ENCODE data around the gene DYRK2.

DYRK2 gene

DNA sequence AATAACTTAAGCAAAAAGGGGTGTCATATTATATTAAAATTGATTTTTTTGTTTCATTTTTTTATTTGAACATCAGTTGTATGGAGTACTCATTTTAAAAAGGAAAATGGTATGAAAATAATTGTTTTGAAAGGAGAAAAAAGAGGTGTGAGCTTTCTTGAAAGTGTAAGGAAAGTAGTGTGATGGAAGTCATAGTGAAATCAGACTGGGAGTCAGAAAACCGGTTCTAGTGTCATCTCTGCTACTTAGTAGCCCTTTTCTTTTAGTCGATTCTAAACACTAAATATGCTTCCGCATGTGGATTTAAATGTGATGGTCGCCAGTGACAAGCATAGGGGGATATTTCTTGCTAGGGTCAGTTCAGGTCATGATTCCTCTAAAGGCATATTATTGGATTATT, 1.8 kb upstream of the DYRK2 start:
- DNase-seq, result no peak

DNA sequence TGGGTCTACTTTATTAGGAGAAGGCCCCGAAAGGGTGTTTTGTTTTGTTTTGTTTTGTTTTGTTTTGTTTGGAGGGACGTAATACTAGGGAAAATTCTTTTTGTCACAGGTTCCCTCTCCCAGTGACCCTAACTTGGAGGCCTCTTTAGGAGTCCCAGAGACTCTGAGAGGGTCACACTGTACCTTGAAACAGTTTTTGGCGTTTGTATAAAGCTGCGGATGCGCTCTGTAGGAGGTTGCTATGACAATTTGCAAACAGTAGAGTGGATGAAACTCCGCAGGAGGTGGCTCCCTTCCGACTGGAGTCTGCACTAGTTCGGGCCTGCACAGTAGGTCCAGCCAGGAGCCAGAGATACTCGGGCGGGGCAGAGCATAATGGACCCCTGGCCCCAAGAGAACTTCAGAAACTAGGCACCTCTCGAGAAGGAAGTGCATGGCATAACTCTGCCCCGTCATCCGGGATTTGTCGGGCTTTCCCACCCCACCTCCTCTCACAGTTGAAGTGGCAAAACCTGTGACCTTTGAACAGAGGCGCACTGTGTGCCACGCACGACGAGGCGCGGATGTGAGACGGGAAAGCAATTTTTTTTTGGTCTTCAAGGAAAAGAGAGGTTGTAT, 1.3 kb upstream of the DYRK2 start:
- DNase-seq, result peak; percentile 30 to 69 (median 46)

DNA sequence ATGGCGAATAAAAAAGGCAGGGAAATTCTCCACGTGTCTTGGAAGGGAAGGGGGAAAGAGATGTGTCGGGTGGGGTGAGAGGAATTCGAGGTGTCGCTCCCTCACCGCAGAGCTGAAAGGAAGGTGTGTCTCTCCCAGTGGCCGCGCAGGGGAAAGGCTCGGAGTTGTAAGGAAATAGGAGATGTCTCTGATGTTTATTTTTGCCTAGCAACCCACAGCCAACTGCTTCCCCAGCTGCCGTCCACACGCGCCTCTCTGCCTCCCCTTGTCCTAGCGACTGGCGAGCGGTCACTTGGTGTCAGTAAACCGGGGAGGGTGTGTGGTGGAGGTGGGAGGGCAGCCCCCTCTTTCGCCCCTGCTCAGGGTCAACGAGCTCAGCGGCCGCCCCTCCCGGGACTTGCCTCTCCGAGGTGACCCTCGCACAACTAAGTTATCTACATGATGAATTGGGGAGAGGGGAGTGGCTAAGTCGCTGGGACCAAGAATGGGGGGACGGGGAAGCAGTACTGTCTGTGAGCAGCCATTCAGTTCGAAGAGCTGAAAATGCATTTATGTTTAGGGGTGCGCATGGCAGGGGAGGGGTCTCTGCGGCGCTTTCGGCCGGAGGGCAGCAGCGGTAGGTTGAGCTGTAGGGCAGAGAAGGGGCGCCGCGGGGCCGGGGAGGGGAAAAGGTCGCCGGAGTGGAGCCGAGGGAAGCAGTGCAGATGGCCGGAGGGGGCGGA, 585 bp upstream of the DYRK2 start:
- DNase-seq, result peak; percentile 36 to 79 (median 61)

DNA sequence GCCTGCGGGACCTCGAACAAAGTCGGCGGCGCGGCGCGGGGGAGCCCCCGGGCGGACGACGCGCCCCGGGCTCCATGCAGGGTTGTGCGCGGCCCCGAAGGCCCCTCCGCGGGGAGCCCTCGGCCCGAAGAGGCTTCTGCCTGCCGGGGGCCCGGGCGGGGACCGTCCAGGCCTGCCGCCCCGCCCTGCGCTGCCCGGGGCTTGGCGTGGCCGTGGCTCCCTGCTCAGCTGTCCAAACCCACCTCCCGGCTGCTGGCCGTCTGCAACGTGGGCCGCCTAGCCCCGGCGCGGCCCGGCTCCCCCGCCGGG, 670 bp downstream of the DYRK2 start:
- peak in 4 of 6 experiments; percentile 49 to 70 (median 56) for DNase-seq

DNA sequence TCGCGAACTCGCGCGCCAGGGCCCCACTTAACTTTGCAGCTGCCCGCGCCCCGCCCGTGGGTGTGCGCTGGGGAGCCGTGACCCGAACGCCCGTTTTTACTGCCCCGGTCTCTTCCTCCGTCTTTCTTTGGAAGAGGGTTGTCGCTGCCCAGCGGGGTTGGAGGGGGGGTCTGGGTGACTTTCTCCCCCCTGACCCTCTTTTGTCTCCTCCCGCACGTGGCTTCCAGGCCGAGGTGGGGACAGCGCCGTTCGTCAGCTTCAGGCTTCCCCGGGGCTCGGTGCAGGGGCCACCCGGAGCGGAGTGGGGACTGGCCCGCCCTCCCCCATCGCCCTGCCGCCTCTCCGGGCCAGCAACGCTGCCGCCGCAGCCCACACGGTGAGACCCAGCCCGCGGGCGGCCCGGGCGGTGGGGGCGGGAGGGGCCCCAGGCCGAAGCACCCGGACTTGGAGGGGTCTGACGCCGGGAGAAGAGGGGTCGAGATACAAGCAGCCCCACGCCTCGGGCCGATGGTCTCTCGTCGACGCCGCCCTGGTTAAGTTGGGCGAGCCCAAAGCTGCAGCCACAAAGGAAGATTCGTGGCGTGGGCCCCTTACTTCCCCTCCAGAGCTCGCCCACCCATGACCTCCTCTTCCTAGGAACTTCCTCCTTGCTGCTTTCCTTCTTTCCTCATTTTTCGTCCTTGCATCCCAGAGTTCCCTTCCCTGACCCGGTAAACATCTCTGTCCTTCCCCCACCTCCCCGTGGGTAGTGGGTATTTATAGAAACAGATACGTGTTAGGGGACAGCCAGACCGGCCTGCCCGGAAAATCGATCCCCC, 1.2 kb downstream of the DYRK2 start:
- DNase-seq, result peak in 4 of 6 experiments; percentile 13 to 55 (median 42)

DNA sequence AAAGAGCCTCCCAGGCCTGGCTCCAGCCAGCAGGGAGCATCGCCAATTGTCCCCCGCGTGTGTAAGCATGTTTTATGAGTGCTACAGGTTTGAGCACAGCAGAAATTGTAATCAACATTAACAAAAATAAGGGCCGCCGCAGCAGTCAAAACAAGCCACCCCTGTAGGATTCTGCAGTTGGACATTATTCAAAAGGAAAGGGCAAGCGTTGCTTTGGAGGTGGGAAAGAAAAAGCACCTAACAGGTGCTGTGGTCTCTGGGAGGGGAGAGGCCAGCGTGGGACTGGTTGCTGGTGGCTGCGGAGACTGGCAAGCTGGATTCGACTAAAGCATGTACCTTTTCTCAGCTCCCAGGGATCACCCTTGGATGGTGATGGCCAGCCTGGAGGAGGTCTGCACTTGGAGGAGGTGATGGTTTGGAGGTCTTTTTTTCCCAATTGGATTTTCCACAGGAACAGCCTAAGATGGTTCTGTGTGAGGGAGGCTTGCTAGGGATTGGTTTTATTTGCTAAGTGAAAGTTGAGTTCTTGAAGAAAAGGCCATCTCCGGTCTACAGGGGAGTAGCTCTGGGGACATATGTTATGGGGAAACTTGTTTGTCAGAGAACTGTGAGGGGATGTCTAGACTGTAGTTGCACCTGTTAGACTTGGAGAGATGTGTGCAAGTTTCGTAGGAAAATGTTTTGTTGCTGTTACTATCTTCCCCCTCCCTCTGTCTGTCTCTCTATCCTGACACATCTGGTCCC, 2.0 kb downstream of the DYRK2 start:
- peak in 3 of 6 experiments; percentile 8 to 60 (median 31) for DNase-seq

DNA sequence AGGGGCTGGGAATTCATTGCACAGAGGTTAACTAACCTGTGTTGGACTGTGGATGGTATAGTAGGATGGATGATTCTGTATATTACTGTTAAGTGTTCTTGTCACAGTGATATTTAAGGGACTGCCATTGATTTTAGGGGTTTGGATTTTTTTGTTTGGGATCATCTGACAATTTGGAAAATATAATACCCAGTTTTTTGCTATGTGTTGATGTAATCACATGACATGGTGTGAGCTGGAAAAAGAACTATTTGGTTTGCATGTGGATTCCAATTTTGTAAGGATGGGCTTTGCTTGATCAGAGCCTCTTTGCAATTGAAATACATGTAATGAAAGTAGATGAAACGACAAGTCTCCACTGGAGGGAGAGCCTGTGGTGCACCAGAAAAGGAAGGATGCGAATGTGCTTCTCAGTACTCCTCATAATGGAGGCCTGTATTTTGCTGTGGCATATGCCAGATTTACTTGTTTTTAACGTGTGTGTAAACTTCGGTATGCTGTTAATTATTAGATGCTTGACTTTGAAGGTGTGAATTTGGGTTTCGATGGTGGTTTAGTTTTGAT, 2.7 kb downstream of the DYRK2 start:
- peak in 4 of 6 experiments; percentile 12 to 61 (median 38) for DNase-seq

DNA sequence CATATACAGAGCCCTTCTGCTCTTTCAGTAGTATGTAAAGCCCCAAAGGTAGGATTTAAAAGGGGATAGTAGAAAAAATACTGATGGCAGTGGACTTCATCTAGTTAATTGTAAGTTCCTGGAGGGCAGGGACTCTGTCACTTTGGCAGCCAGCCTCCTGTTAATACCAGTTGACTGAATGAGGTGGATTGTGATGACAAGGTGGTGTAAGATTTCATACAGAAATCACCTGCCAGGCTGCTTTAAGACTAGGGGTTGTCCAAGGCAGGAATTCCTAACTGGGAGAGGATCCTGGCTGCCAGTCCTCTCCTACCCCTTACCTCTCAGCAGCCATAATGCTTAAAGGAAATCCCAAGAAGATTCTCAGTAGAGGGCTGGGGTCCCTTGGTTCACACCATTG, 7.3 kb downstream of the DYRK2 start:
- DNase-seq, result no peak

DNA sequence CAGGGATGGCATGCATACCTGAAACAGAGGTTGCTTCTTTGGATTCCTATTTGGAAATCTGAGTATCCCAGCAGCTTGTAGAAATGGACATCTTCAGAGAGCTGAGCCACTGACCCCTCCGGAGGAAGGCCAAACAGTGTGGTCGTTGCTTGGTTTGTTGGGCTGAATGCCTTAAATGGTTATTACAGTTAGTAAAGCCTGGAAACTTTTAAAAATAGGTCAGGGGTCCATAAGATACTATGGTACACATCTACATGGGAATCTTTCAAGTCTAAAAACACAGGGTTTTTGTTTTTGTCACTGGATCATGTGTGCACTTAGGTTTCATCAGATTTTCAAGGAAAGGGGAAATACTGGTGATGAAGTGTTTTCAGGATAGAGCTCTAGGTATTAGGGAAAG, 7.7 kb downstream of the DYRK2 start:
- DNase-seq, result no peak

DNA sequence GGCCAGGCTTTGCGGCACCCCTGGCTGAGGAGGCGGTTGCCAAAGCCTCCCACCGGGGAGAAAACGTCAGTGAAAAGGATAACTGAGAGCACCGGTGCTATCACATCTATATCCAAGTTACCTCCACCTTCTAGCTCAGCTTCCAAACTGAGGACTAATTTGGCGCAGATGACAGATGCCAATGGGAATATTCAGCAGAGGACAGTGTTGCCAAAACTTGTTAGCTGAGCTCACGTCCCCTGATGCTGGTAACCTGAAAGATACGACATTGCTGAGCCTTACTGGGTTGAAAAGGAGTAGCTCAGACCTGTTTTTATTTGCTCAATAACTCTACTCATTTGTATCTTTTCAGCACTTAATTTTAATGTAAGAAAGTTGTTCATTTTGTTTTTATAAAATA, 9.9 kb downstream of the DYRK2 start:
- no peak for DNase-seq

DNA sequence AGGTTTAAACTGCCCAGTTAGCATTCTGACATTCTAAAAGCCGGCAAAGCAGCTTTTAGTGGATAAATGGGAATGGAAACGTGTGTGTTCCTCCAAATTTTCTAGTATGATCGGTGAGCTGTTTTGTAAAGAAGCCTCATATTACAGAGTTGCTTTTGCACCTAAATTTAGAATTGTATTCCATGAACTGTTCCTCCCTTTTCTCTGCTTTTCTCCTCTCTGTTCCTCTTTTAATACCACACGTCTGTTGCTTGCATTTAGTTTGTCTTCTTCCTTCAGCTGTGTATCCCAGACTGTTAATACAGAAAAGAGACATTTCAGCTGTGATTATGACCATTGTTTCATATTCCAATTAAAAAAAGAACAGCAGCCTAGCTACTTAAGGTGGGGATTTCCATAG, 10.7 kb downstream of the DYRK2 start:
- no peak for DNase-seq

DNA sequence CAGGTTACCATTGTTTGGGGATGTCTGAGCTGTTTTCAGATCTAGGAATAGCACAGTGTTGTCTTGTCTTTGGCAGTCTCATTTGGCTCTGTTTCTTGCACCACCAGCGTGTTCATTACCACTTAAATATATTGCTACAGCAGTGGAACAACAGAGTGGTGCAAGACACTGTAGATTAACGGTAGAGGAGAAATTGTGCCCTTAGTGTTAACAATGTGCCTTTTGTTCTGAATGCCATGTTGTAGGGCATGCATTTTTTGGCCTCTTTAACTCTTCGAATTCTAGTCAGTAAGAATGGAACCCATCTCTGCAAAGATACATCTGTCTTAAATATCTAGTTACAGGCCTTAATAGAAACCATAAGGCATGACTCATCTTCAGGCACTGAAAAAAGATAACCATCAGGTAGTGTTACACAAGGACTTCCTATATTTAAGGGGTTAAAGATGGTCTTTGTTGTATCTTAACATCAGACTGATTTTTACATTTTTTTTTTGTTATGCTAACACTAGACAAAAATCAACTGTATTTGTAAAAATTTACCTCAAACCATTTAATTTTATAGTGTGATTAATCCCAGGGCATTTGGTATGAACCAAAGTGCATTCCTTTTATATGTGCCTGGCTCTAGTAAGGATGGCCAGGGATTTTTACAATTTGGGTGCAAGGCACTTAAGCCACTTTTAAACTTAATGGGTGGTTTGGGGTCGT, 12.9 kb downstream of the DYRK2 start:
- DNase-seq, result no peak

DNA sequence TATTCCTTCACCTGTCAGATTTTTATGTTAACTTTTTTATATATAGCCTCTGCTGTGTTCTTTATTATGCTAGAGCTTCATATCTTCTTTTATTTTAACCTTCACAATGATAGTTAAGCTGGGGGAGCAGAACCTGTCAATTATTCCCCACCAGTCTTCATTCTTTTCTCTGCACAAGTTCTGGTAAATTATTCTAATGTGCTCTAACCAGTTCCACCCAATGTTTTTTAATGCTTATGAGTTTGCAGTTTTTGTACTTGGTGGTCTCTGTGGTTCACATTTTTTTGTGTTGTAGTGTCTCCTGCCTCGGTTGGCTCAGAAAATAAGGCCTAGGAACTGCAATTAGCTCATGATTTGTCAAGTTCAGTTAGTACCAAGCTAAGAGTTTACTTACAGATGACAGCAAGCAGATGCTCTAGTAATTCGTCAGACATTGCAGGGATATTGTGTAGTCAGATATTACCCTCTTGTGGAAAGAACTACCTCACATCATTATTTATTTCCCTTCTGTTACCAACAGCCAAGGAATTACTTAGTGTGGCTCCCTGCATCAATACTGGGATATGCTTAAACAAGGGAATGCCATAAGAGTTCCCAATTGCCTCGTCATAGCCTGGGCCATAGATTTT, 14.5 kb downstream of the DYRK2 start:
- DNase-seq, result no peak

DNA sequence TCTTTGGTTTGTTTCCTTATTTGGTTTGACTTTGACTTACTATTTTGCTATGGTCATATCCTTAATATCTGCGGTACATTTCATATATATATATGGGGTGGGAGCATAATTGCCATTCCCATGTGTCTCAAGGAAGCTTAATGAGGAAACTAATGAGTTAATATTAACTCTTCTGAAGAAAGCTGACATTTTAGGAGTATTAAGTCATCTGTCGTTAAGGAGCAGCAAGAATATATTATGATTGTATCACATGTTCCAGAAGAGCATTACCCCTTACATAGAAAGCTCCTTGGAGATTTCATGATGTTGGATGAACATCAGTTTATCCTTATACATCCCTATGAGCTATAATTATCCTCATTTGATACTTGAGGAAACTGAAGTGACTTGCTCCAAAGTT, 15.6 kb downstream of the DYRK2 start:
- no peak for DNase-seq

DNA sequence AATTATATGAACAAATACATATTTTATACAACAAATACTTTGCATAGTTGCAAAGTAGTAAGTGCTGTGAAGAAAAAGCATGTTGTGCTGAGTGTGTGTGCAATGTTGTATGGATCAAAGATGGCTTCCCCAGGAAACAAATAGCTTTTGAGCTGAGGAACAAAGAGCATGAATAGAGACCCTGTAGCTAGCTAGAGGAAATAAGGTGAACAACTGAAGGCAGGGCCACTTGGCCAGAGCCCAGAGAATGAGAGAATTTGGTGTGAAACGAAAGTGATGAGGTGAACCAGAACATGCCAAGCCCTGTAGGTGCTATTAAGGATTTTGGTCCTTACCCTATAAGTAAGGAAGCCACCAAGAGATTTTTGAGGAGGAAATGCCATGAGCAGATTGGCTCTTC, 17.1 kb downstream of the DYRK2 start:
- DNase-seq, result no peak

DNA sequence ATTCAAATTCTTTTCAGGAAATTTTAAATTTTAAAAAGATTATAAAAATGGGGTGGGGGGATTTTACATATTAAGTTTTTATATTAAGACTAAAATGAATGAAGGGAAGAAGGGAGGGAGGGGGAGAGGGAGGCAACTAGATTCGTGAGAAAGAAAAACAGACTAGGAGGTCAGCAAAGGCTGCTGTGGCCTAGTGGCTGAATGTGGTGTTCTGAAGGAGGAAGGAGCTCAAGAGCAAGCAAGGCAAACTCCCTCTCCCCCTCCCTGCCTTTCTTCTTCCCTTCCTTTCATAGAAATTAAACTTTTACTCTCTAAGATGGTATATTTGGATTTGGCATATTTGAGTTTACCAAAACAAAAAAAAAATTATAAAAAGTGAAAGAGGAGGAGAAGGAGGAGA, 18.1 kb downstream of the DYRK2 start:
- no peak for DNase-seq

DNA sequence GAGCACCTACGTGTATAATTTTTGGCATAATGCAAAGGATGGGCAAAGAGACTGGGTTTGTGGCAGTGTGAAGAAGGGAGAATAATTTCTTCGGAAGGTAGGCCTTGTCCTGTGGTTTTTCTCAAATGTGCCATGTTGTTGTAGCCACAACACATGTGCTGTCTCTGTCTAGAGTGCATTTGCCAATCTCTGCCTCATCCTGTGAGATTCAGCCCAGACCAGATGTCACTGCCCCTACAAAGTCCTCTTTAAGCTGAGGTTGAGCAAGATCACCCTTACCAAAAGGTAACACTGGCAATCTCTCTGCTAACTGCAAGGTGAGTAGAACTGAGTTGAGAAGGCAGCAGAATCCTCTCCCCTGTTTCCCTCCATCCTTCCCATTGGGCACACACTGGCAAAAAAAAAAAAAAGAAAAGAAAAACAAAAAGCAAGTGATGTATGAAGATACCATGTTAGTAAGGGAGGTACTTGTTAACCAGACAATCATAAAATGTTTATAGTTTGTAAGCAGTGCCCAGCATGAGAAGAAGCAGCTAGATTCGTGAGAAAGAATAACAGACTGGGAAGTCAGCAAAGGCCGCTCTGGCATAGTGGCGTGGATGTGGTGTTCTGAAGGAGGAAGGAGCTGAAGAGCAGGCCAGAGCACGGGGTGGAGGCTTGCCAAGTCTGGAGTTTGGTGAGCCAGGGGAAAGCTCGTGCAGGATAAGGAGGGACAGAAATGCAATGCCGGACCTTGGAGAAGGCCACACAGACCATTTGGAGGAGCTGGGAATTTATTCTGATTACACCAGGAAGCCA, 18.9 kb downstream of the DYRK2 start:
- DNase-seq, result no peak

DNA sequence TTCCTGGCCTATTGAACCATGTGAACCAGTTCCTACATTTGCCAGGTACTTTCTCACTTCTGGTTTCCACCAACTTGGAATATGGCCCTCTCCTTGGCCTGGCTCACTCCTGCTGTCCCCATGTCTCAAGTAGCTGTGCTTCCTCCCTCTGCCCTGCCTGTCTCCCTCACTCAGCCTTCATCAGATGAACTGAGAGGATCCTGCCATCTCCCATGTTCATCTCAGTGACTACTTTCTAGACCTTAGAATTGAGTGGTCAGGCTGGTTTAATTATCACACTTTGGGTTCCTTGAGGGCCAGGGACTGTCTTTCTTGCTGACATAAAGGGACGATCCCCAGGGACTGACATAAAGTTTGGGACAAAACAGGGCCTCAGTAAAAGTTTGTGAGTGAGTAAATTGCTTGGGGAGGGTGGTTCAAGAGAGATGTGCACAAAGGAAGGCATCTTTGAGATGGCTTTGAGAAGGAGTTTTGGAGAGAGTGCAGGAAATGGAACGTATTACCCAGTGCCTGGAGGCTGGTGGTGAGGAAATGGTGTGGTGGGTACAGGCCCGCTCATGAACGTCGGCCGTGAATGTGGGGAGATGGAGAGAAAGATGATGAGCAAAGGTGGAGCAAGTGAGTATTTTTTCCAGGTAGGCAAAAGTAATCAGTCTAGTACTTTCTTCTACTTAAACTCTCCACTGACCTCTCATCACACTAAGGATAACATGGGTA, 20.8 kb downstream of the DYRK2 start:
- DNase-seq, result no peak

DNA sequence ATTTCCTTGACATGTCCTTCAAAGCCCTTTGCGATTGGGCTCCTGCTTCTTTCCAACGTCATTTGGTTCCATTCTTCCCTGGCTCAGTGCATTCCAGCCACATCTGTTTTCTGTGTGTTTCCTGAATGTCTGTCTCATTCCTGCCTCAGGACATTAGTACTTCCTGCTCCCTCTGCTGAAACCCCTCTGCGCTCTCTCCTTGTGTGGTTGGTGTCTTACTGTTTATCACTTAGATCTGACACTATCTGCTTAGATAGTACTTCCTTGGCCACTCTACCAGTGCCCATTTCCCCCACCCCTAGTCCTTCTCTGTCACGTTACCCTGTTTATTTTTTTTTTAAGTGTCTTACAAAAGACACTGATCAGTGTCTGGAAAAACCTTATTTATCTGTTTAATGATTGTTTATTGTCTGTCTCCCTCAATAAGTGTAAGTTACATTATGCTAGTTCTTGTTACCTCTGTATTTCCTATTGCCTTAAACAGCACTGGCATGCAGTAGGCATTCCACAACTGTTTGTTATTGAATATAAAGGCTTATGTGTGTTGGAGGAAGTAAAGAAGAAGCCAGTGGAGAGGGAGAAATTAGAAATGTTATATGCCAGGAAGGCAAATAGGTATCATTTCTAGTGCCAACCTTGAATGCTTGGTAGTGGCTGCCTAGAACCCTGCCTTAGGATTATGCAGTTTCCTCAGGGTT, 21.5 kb downstream of the DYRK2 start:
- DNase-seq, result no peak

DNA sequence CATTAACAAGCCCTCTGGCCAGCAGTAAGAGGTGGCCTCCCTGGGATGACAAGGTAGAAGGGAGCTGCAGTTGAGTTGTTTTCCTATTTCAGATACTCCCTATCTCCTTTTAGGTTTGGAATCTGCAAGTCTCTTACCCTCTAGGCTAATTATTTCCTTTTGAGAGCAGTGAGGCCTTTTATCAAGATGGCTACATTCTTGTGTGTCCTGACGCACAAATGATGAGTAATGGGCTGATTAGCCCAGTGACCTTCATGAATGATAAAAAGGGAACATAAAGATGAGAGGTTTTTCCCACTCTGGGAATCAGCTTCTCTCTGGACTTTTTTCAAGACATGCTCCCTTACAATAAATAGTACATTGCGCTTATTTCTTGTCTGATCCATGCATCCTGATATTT, 22.9 kb downstream of the DYRK2 start:
- no peak for DNase-seq

Measured in stimulated activated naive CD4-positive, alpha-beta T cell (primary cell).